GM18502 (cell line): ENCODE results near the gene BMP2.

Source experiments
- ATAC-seq: cut with Tn5 transposase; IDR thresholded peaks from one replicate; pipeline ENCODE4 v1.9.1; 2021; ENCODE audit warnings: mild to moderate bottlenecking; ENCODE audit not compliant: unreplicated experiment, poor library complexity

Gene BMP2

GRCh38 chr20:6828794-6829423 lies 61.4 kb downstream of the BMP2 start:
- peak; percentile 98 for ATAC-seq

GRCh38 chr20:6829510-6830116 lies 62.1 kb downstream of the BMP2 start:
- ATAC-seq = no peak
